GM23248 (cell line): ENCODE data around the gene THAP2. TPM values are rescaled to one million over a fixed set of nuclear protein-coding genes. Genes with fewer than 3 reads are reported as not detected.

ENCODE experiments used
- DNase-seq: peaks from one replicate; pipeline ENCODE4 v3.0.0-alpha.2; 2015
- H2AFZ ChIP-seq: fragments of 200-600 bp; sonication (generic); 2 replicates; pipeline ENCODE4 v1.6.1; 2016; ENCODE audit warnings: antibody characterized with exemption
- H3F3A ChIP-seq: fragments of 200-600 bp; sonication (generic); 2 replicates; pipeline ENCODE4 v1.6.1; 2016; ENCODE audit warnings: mild to moderate bottlenecking, antibody characterized with exemption, mixed run types; ENCODE audit not compliant: insufficient read depth
- H3K27ac ChIP-seq: fragments of 200-600 bp; sonication (generic); 2 replicates; pipeline ENCODE4 v1.5.1; 2016; ENCODE audit warnings: mild to moderate bottlenecking
- H3K27me3 ChIP-seq: fragments of 200-600 bp; sonication (generic); replicated peaks from 2 replicates; pipeline ENCODE4 v1.6.1; 2016; ENCODE audit warnings: mild to moderate bottlenecking; ENCODE audit not compliant: insufficient read depth
- H3K36me3 ChIP-seq: fragments of 200-600 bp; sonication (generic); 2 replicates; pipeline ENCODE4 v1.6.1; 2016; ENCODE audit warnings: low read depth, mild to moderate bottlenecking
- H3K4me1 ChIP-seq: fragments of 200-600 bp; sonication (generic); 2 replicates; pipeline ENCODE4 v1.6.1; 2016; ENCODE audit warnings: mild to moderate bottlenecking; ENCODE audit not compliant: insufficient read depth
- H3K4me2 ChIP-seq: fragments of 200-600 bp; sonication (generic); one replicate; pipeline ENCODE4 v1.6.1; 2016; ENCODE audit warnings: mild to moderate bottlenecking; ENCODE audit not compliant: unreplicated experiment
- H3K4me3 ChIP-seq: fragments of 200-600 bp; sonication (generic); 2 replicates; pipeline ENCODE4 v1.5.1; 2016; ENCODE audit warnings: mild to moderate bottlenecking
- H3K79me2 ChIP-seq: fragments of 200-600 bp; sonication (generic); 2 replicates; pipeline ENCODE4 v1.6.1; 2016; ENCODE audit warnings: mild to moderate bottlenecking; ENCODE audit not compliant: insufficient read depth
- H3K9ac ChIP-seq: fragments of 200-600 bp; sonication (generic); 2 replicates; pipeline ENCODE4 v1.6.1; 2016; ENCODE audit warnings: mild to moderate bottlenecking
- H3K9me2 ChIP-seq: fragments of 200-600 bp; sonication (generic); 2 replicates; pipeline ENCODE4 v1.6.1; 2016; ENCODE audit warnings: mixed run types, mild to moderate bottlenecking, moderate library complexity; ENCODE audit not compliant: insufficient read depth
- H3K9me3 ChIP-seq: fragments of 200-600 bp; sonication (generic); one replicate; pipeline ENCODE4 v1.6.1; 2017; ENCODE audit warnings: low read depth
- H4K20me1 ChIP-seq: fragments of 200-600 bp; sonication (generic); 2 replicates; pipeline ENCODE4 v1.6.0; 2016; ENCODE audit not compliant: insufficient read depth
- EZH2 ChIP-seq: fragments of 200-600 bp; sonication (generic); IDR thresholded peaks from 2 replicates; pipeline ENCODE4 v1.6.1; 2018; ENCODE audit warnings: antibody characterized with exemption, mild to moderate bottlenecking; ENCODE audit not compliant: insufficient read depth, poor library complexity, severe bottlenecking
- EZH2phosphoT487 ChIP-seq: fragments of 200-600 bp; sonication (generic); IDR thresholded peaks from 2 replicates; pipeline ENCODE4 v1.6.1; 2018; ENCODE audit warnings: antibody characterized with exemption, moderate library complexity, mild to moderate bottlenecking, low read depth; ENCODE audit not compliant: insufficient read depth
- WGBS, 2 experiments: methylation state at CpG; one replicate each; pipeline ENCODE4 v1.1.6; 2015 to 2017; ENCODE audit warnings: low lambda C conversion rate in 2 of 2, low coverage in 1 of 2; ENCODE audit errors: missing lambda C conversion rate in 2 of 2; 5-methylcytosine and 5-hydroxymethylcytosine counted together
- in situ Hi-C: fragments of 300-500 bp; cut with MboI; formaldehyde crosslinking; loops from 2 replicates; pipeline ENCODE4 v1.15.0; 2020
- polyA plus RNA-seq: library from polyadenylated mRNA; unstranded; fragments of >200 nt; fragmentation: Nextera tagmentation; extraction: Ambion mirVana; gene quantifications from 2 replicates; pipeline ENCODE4 v1.2.1, GENCODE V29; 2016
- total RNA-seq: library from RNA; depleted of rRNA; stranded (reverse); fragments of >200 nt; shearing (Covaris generic); gene quantifications from 2 replicates; pipeline ENCODE4 v1.2.3, GENCODE V29; 2014

The THAP2 gene
- total and polyA plus RNA-seq, 2 experiments from 2014 or later = 7.0 to 10.3 TPM

DNA sequence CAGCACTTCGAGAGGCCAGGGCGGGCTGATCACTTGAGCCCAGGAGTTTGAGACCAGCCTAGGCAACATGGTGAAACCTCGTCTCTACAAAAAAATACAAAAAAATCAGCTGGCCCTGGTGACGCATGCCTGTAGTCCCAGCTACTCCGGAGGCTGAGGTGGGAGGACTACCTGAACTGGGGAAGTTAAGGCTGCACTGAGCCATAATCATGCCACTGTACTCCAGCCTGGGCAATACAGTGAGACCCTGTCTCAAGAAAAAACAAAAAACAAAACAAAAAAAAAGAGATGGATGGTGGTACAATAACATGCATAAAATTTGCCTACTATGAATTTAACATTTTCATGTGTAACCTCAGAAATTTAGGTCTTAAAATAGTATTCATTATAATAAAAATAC lies 2.2 kb downstream of the THAP2 start:
- in situ Hi-C loops = no loop called here
- 97 to 98% methylated on average over 5 of the region's 5 CpGs for WGBS, 2 experiments

DNA sequence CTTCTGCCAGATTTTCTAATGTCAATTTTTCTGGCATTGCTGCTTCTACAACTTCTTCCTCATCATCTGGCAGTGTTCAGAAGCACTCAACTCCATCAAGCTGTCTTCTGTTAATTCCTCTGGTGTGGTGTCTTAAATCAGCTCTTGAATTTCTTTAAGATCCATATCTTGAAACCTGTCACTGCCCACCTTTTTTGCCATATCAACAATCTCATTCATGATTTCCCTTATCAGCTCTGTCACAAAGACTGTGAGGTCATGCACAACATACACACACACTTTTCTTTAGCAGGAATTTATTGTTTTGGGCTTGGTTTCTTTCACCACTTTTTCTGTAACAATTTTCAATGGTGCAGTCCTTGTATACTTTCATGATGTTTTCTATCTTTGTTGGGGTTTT lies 7.2 kb downstream of the THAP2 start:
- no peak overlapping the region for H3K4me2 ChIP-seq
- peaks cover 8% of the 10 kb centered on the region for H3K79me2 ChIP-seq
- H3K9me3 ChIP-seq = no peaks in the 10 kb centered on the region
- in situ Hi-C loops = no loop called here
- H3K9me2 ChIP-seq = no peaks in the 10 kb centered on the region
- no peaks in the 10 kb centered on the region for H3K27me3 ChIP-seq
- H3F3A ChIP-seq = no peaks in the 10 kb centered on the region
- H4K20me1 ChIP-seq = no peaks in the 10 kb centered on the region
- no peak for DNase-seq
- no peak overlapping the region for H3K4me3 ChIP-seq
- no peak overlapping the region for H3K9ac ChIP-seq
- no peak overlapping the region for H3K27ac ChIP-seq
- no peaks in the 10 kb centered on the region for H3K4me1 ChIP-seq
- H2AFZ ChIP-seq = no peak overlapping the region
- no peak for TF ChIP-seq EZH2phosphoT487
- TF ChIP-seq EZH2 = no peak
- H3K36me3 ChIP-seq = no peaks in the 10 kb centered on the region

More for the DNA sequence above, 2.2 kb downstream of the THAP2 start:
- H3K27ac ChIP-seq = no peak overlapping the region
- no peak overlapping the region for H2AFZ ChIP-seq
- peaks cover 51% of the 10 kb centered on the region for H3K79me2 ChIP-seq
- no peaks in the 10 kb centered on the region for H3K36me3 ChIP-seq
- no peak overlapping the region for H3K9ac ChIP-seq
- H3K4me1 ChIP-seq = peaks cover 14% of the 10 kb centered on the region
- H4K20me1 ChIP-seq = no peaks in the 10 kb centered on the region; the same call in 1 of the 2 replicates
- DNase-seq = no peak
- H3K4me3 ChIP-seq = no peak overlapping the region
- peaks cover 26% of the 10 kb centered on the region for H3F3A ChIP-seq
- no peaks in the 10 kb centered on the region for H3K27me3 ChIP-seq
- H3K9me3 ChIP-seq = no peaks in the 10 kb centered on the region
- H3K9me2 ChIP-seq = no peaks in the 10 kb centered on the region
- no peak overlapping the region for H3K4me2 ChIP-seq
- TF ChIP-seq EZH2phosphoT487 (no peak), EZH2 (no peak)

DNA sequence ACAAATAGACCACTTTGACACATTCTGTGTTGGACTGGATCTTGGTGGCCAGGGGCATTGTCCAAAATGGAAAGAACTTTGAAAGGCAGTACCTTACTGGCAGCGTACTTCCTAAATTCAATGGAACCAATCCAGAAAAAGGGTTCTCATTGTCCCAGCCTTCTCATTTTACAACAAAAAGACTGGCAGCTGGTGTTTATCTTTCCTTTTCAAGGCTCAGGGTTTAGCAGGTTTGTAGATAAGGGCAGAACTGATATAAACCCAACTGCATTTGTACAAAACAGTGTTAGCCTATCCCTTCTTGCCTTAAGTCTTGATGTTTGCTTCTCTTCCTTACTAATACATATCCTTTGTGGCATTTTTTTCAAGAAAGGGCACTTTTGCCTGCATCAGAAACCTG lies 7.7 kb downstream of the THAP2 start:
- Histone ChIP-seq H3K27me3 (no peaks in the 10 kb centered on the region), H3K4me3 (no peak overlapping the region), H3K9me3 (no peaks in the 10 kb centered on the region), H3F3A (no peaks in the 10 kb centered on the region), H2AFZ (no peak overlapping the region), H3K36me3 (no peaks in the 10 kb centered on the region), H3K27ac (no peak overlapping the region), H3K4me2 (no peak overlapping the region), H3K79me2 (peaks cover 3% of the 10 kb centered on the region; the same call in 1 of the 2 replicates), H3K9me2 (no peaks in the 10 kb centered on the region), H3K4me1 (no peaks in the 10 kb centered on the region), H3K9ac (no peak overlapping the region), H4K20me1 (no peaks in the 10 kb centered on the region)
- WGBS, 2 experiments = 93 to 94% methylated on average over 1 of the region's 1 CpG
- no peak for DNase-seq
- in situ Hi-C loops = no loop called here
- TF ChIP-seq EZH2 (no peak), EZH2phosphoT487 (no peak)

DNA sequence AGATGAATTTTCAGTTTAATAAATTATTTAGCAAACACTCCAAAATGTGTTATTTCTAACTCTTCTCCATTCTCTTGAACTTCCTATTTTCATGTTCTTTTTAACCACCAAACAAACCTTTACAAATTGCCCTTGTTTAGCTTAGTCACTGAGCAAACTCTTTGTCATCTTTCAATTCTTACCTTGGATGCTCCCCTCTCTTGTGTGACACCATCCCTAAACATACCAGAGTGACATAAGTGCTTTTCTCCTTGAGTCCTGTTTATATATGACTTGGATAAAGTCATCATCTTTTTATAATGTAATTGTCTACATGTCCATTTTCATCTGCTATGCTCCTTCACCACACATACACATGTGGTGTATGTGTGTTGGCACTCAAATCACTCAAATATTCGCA lies 18.4 kb downstream of the THAP2 start:
- H3K4me3 ChIP-seq = no peak overlapping the region
- H3K27ac ChIP-seq = no peak overlapping the region
- peaks cover 6% of the 10 kb centered on the region for H3K79me2 ChIP-seq
- no peak overlapping the region for H2AFZ ChIP-seq
- H3K9me2 ChIP-seq = no peaks in the 10 kb centered on the region
- no peak overlapping the region for H3K9ac ChIP-seq
- in situ Hi-C loops = no loop called here
- H4K20me1 ChIP-seq = no peaks in the 10 kb centered on the region
- 32 to 49% methylated on average over 1 of the region's 1 CpG for WGBS, 2 experiments
- no peaks in the 10 kb centered on the region for H3K36me3 ChIP-seq
- peaks cover 17% of the 10 kb centered on the region for H3F3A ChIP-seq
- H3K9me3 ChIP-seq = no peaks in the 10 kb centered on the region
- peaks cover 16% of the 10 kb centered on the region for H3K4me1 ChIP-seq
- H3K4me2 ChIP-seq = no peak overlapping the region
- no peak for DNase-seq
- no peak for TF ChIP-seq EZH2
- TF ChIP-seq EZH2phosphoT487 = no peak
- no peaks in the 10 kb centered on the region for H3K27me3 ChIP-seq

DNA sequence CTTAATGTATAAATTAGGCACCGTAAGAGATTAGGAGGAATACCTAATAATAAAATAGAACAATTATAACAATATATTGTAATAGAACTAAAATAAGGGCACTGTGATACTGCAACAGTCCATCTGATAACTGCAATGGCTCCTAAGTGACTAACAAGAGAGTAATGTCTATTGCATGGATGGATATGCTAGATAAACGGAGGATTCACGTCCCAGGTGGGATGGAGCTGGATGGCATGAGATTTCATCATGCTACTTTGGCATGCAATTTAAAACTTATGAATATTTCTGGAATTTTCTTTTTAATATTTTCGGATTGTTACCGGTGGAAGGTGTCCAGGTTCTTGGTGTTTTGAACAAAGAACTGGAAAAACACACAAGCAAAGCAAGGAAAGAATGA lies 19.5 kb downstream of the THAP2 start:
- no peaks in the 10 kb centered on the region for H3K36me3 ChIP-seq
- H2AFZ ChIP-seq = peak overlapping the region; percentile 95; the same call in 1 of the 2 replicates
- no peaks in the 10 kb centered on the region for H3K27me3 ChIP-seq
- H3K9ac ChIP-seq = no peak overlapping the region
- in situ Hi-C loops = no loop called here
- no peaks in the 10 kb centered on the region for H3K9me2 ChIP-seq
- H3K4me2 ChIP-seq = no peak overlapping the region
- 87 to 91% methylated on average over 5 of the region's 5 CpGs for WGBS, 2 experiments
- TF ChIP-seq EZH2phosphoT487 = no peak
- TF ChIP-seq EZH2 = no peak
- no peak for DNase-seq
- H3K4me3 ChIP-seq = no peak overlapping the region
- H3F3A ChIP-seq = peaks cover 17% of the 10 kb centered on the region
- H3K4me1 ChIP-seq = peaks cover 20% of the 10 kb centered on the region
- H3K27ac ChIP-seq = no peak overlapping the region
- no peaks in the 10 kb centered on the region for H4K20me1 ChIP-seq
- no peaks in the 10 kb centered on the region for H3K9me3 ChIP-seq
- peaks cover 18% of the 10 kb centered on the region for H3K79me2 ChIP-seq
